ENCODE results near the gene PPP1R13B. TPM values are rescaled to one million over a fixed set of nuclear protein-coding genes. Genes with fewer than 3 reads are reported as not detected.

Gene PPP1R13B
- total RNA-seq, 6 experiments from 2014 or later, result 9.2 to 22.4 (median 13.9) TPM

DNA sequence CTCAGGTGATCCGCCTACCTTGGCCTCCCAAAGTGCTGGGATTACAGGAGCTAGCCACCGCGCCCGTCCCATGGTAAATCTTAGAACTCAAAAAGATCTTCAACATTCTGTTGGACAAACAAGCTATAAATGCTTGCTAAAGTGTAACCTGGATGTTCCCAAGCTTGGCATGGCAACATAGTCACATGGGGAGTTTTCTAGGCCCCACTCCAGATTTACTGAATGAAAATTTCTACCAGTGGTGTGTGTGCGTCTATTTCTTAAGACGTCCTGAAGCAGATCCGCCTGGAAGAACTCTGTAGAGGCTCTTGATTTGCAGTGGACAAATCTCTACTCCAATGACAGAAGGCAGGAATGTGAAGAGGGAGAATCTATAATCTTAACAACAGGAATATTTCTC lies 71.9 kb downstream of the PPP1R13B start:
- no peak for TF ChIP-seq POLR2A (IDR thresholded peaks at IDR 0.05)
- TF ChIP-seq, protein P1, sequence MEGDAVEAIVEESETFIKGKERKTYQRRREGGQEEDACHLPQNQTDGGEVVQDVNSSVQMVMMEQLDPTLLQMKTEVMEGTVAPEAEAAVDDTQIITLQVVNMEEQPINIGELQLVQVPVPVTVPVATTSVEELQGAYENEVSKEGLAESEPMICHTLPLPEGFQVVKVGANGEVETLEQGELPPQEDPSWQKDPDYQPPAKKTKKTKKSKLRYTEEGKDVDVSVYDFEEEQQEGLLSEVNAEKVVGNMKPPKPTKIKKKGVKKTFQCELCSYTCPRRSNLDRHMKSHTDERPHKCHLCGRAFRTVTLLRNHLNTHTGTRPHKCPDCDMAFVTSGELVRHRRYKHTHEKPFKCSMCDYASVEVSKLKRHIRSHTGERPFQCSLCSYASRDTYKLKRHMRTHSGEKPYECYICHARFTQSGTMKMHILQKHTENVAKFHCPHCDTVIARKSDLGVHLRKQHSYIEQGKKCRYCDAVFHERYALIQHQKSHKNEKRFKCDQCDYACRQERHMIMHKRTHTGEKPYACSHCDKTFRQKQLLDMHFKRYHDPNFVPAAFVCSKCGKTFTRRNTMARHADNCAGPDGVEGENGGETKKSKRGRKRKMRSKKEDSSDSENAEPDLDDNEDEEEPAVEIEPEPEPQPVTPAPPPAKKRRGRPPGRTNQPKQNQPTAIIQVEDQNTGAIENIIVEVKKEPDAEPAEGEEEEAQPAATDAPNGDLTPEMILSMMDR (IDR thresholded peaks at IDR 0.05), result no peak

DNA sequence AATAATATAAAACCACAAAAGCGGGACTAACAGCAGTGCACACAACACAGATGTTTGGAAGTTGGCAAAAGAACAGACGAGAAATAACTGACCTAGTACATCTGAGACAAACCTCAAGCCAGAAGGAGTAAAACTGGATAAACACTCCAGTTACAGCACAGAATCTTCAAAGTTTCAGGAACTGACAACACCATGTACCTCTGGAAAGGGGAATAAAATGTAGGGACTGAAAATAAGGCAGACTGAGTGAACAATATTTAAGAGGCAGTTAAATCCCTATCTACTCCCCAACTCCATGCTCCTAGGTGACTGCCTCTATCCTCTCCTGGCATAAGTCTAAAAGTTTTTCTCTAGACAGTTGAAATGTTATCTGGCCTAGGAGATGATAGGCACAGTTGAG lies 73.9 kb downstream of the PPP1R13B start:
- Histone ChIP-seq H3K27me3 (no peaks in the 10 kb centered on the region), H3K4me1 (no peaks in the 10 kb centered on the region), H3K4me3 (no peak overlapping the region), H3K27ac (no peak overlapping the region), H3K9me3 (no peaks in the 10 kb centered on the region), H3K36me3 (peaks cover 0 to 5% (median 0%) of the 10 kb centered on the region in 4 donors)
- 96% methylated on average over 2 of the region's 2 CpGs for WGBS (ENCODE audit: insufficient coverage, low coverage, low lambda C conversion rate, missing lambda C conversion rate)
- ATAC-seq (no peak), DNase-seq (no peak)
- intact Hi-C loops (cut with DNase I), result no loop called here
- TF ChIP-seq POLR2A (IDR thresholded peaks at IDR 0.05), result no peak
- TF ChIP-seq, protein P1 (IDR thresholded peaks at IDR 0.05), result no peak

More for the DNA sequence above, 71.9 kb downstream of the PPP1R13B start:
- H3K36me3 ChIP-seq, result peaks cover 0 to 5% (median 0%) of the 10 kb centered on the region in 4 donors
- no peaks in the 10 kb centered on the region for H3K27me3 ChIP-seq
- no peak overlapping the region for H3K4me3 ChIP-seq
- ATAC-seq (peak in 2 of 4 donors; percentile 21 to 69), DNase-seq (no peak)
- H3K9me3 ChIP-seq, result no peaks in the 10 kb centered on the region
- no peak overlapping the region for H3K27ac ChIP-seq
- WGBS (ENCODE audit: insufficient coverage, low coverage, low lambda C conversion rate, missing lambda C conversion rate), result 86% methylated on average over 5 of the region's 7 CpGs
- intact Hi-C loops (cut with DNase I), result no loop called here
- H3K4me1 ChIP-seq, result no peaks in the 10 kb centered on the region

DNA sequence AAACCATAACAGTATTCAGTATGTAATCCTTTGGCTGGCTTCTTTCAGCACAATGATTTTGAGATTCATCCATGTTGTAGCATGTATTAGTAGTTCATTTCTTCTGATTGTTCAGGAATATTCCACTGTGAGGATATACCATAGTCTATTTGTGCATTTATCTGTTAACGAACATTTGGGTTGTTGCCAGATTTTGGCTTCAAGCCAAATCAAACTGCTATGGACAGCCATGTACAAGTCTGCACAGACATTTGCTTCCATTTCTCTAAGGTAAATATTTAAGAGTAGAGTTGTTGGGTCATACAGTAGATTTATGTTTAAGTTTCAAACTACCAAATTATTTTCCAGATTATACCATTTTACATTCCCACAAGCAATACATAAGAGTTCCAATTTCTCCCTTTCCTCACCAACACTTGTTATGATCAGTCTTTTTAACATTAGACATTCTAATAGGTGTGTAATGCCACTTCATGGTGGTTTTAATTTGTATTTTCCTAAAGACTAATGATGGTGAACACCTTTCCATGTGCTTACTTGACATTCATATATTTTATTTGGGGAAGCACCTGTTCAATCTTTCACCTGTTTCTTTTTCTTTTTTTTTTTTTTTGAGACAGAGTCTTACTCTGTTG lies 75.2 kb downstream of the PPP1R13B start:
- ATAC-seq, result no peak
- DNase-seq, result no peak
- Histone ChIP-seq H3K4me1 (no peaks in the 10 kb centered on the region), H3K27ac (no peak overlapping the region), H3K4me3 (no peak overlapping the region), H3K36me3 (peaks cover 0 to 5% (median 0%) of the 10 kb centered on the region in 4 donors), H3K9me3 (no peaks in the 10 kb centered on the region), H3K27me3 (no peaks in the 10 kb centered on the region)
- intact Hi-C loops (cut with DNase I), result no loop called here
- WGBS (ENCODE audit: insufficient coverage, low coverage, low lambda C conversion rate, missing lambda C conversion rate), result 36% methylated on average over 1 of the region's 1 CpG
- TF ChIP-seq POLR2A (IDR thresholded peaks at IDR 0.05), result no peak
- TF ChIP-seq, protein P1 (IDR thresholded peaks at IDR 0.05), result no peak

DNA sequence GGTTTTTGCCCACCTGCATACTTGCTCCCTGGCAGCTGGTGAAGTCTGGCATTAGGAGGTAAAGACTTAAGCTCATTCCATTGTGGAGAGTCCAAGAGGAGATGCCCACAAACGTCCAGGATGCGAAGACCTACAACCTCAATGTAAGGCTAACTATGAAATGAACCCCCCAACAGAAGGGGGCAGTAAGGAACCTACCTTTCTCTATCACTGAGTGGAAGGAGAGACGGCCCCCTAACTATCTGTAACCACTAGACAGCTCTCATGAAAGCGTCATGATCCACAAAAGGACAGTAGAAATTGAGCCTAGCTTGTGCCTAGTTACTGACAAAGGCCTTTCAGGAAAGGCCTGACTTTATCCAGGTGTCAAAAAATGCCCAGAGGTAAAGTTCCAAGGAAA lies 76.5 kb downstream of the PPP1R13B start:
- TF ChIP-seq, protein P1 (IDR thresholded peaks at IDR 0.05), result no peak
- no peak for TF ChIP-seq POLR2A (IDR thresholded peaks at IDR 0.05)
- ATAC-seq (no peak), DNase-seq (no peak)
- H3K4me3 ChIP-seq, result no peak overlapping the region
- H3K36me3 ChIP-seq, result peaks cover 0 to 5% (median 0%) of the 10 kb centered on the region in 4 donors
- WGBS (ENCODE audit: insufficient coverage, low coverage, low lambda C conversion rate, missing lambda C conversion rate), result 80% methylated on average over 3 of the region's 4 CpGs
- H3K27me3 ChIP-seq, result no peaks in the 10 kb centered on the region
- no peaks in the 10 kb centered on the region for H3K4me1 ChIP-seq
- H3K9me3 ChIP-seq, result no peaks in the 10 kb centered on the region
- H3K27ac ChIP-seq, result no peak overlapping the region
- intact Hi-C loops (cut with DNase I), result no loop called here
